ENCODE data around the gene EWSR1.

EWSR1 gene

DNA sequence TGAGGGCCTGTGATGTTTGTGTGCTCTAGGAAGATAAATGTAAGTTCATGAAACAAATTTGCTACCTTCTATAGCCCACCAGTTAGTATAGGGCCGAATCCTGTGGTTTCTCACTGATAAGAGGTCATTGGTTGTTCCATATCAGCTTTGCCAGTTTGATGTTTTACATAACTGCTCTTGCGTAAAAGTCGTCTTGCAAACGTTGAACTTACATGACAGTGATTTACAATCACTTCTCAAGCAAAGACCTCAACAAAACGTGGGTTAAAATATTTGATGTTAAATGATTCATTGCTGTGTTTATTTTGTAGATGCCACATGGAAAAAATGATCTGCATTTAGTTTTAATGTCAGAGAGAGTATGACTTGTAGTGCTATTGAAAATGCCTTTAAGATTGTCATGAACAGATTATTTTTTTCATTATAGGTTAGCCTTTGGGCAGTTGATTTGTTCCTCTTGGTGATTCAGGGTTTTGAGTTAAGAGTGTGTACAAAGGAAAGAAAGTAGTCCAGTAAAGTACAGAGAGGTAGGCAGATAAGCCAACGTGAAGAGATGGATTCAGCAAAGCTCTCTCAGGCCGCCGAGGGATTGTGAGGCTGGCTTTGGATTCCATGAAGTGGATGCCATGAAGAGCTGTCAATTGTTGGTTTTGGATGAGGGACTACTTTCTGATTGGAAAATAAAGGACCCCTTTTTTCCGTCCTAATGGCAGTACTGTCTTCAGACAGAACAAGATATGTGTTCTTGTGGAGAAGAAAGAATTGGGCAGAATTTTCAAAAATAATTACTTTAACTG is 2.6 kb downstream of the EWSR1 start:
- DNase-seq: peak; percentile 18 to 48

DNA sequence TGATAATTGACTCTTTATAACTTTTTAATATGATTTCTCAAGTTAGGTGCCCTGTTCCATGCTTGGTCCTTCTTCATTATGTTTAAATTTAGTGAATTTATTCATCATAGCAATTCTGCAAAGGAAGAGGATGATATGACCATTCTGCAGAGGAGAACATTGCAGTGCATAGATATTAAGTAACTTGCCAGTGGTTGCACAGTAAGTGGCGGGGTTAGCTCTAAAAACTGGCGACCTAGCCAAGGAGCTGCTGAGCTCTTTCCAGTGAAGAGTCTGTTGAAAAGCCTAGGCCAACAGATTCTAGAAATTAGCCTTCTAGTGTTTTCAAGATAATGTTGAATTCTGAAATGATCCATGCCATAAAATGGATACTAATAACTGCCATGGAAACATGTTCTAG is 4.6 kb downstream of the EWSR1 start:
- DNase-seq: no peak

DNA sequence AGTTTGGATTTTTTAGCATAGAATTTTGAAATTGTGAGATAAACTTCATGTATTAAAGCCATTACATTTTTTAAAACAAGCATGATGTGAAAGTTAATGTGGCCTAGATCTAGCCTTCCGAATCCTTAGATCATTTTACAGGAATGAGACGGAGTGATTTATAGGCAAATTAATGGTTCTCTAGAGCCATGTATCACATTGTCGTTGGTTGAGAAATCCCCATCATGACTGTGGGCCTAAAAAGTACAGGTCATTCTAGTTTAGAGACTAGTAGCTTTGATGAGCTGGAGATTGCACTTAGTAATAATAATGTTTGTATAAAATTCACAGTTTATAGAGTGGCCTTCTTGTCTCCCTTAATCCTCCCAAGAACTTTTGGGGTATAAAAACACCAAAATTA is 7.1 kb downstream of the EWSR1 start:
- no peak for DNase-seq

DNA sequence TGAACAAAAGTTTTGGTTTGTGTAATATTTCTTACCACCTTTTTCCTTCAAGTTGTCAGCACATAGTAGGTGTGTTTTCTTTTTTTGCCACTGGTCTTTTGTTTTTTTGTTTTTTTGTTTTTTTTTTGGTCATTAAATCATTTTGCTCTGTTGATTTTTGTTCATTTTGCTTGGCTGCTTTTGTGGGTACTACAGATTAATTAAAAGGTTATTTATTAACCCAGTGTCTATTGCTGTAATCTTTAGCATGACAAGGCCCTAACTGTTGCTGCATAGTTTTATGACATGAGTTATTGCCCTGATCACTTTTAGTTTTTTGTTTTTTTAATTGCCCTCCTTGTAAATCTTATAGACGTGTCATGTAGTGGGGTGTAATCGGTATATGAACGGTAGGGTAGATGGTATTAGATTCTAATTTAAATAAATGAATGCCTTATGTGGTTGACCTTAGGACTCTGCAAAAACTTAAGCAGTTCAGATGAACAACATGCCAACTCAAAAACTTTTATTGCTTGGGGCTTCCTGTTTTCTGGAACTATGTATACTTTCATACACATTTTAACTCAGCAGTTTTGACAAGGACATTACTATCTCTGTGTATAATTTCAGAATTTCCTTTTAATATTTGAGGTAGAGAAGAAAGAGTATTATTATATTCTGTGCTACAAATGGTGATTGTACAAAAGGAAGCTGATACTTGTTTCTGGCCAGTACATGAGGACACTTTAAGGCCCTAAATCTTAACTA is 7.9 kb downstream of the EWSR1 start:
- no peak for DNase-seq

DNA sequence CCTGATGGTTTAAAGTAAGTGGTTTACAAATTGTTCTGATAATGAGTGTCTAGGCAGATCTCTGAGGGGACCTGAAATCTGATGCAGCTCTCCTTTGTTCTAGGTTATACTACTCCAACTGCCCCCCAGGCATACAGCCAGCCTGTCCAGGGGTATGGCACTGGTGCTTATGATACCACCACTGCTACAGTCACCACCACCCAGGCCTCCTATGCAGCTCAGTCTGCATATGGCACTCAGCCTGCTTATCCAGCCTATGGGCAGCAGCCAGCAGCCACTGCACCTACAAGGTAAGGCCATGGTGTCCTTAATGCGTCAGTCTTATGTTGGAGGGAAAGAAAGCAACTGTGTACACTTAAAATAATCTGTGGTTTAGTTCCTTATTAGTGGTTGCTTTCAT is 9.9 kb downstream of the EWSR1 start:
- no peak for DNase-seq

DNA sequence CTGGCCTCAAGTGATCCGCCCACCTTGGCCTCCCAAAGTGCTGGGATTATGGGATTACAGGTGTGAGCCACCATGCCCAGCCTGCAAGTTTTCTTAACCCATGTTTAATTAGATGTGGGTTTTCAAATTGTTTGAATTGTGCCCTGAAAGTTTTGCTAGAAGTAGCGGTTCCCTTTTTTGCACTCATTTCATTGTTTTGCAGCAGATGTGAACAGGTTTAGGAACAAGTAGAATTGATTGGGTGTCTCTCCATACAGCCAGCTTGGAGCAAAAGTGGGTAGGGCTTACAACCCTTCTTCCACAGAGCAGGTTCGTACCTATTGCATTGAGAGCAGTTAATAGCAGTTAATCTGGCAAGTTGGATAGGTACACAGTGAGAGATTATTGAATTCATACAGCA is 16.1 kb downstream of the EWSR1 start:
- DNase-seq: no peak

DNA sequence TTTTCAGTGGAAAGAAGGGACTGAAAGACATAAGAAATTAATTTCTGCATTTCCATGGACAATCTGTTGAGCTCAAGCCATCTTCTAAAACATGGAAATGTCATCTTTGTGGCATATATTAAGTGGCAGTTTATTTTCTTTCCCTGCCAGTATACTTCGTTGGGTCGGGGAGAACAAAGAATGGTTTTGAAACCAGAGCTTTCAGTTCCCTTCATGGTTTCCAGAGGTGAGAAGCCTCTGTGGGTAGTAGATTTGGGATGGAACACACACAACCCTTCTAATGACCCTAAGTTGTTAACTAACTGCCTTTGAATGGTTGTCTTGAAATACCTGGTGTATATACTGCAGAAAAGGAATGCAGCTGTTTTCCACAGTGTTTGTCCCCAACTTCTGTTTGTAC is 20.8 kb downstream of the EWSR1 start:
- no peak for DNase-seq

DNA sequence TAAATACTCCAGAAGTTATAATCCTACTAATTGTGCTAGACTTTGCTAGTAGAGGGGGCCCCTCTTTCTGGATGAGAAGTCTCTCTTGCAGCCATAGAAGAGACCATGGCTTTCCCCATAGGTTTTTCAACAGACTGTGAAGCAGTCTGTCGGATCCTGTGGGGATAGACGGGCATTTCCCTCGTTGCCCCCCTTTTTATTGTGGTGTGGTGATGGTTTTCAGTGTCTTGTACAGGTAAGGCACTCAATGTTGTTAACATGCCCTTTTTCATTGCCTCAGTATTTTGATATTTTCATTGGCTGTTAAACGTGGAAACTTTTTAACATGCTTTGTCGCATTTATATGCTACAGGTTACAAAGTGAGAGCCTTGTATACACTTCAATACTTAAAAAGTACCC is 22.0 kb downstream of the EWSR1 start:
- no peak for DNase-seq

DNA sequence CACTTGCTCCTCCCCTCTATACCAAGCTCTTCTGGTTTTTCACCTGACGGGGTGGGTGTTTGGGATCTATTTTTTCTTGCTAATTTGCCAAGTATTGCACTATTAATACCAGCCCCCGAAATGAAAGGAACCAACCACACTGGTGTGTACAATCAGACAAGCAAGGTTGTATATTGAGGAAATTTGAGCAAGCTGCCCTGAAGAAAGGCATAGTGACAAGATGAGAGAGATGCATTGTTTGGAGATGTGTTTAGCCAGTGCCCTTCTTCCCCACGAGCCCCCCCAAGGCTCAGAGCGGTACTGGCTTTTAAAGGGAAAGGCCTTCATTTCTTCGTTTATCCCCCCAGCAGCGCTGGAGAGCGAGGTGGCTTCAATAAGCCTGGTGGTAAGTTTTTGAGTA is 23.1 kb downstream of the EWSR1 start:
- DNase-seq: no peak

DNA sequence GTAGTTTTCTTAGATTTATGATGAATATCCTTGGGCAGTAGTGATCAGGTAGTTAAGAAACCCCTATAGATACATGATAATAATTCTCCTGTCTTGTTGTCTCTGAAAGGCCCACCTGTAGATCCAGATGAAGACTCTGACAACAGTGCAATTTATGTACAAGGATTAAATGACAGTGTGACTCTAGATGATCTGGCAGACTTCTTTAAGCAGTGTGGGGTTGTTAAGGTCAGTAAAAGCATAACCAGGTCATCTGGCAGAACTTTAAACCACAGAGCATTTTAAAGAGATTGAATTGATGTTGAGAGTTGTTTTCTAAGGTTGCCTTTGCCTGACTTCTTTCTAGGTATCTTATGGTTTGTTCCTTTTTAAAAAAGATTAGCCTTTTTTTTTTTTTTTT is 24.3 kb downstream of the EWSR1 start:
- DNase-seq: no peak

DNA sequence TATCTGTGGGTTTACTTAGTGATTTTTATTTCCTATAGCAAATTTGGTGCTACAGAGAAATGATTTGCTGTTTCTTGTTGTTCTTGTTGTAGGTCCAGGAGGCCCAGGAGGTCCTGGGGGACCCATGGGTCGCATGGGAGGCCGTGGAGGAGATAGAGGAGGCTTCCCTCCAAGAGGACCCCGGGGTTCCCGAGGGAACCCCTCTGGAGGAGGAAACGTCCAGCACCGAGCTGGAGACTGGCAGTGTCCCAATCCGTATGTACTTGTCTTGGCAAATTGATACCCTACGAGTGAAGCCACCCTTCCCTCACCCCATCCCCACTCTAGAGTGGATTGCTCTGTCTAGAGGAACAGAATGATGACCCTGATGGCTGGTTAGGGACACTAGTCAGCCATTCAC is 30.6 kb downstream of the EWSR1 start:
- DNase-seq: no peak

DNA sequence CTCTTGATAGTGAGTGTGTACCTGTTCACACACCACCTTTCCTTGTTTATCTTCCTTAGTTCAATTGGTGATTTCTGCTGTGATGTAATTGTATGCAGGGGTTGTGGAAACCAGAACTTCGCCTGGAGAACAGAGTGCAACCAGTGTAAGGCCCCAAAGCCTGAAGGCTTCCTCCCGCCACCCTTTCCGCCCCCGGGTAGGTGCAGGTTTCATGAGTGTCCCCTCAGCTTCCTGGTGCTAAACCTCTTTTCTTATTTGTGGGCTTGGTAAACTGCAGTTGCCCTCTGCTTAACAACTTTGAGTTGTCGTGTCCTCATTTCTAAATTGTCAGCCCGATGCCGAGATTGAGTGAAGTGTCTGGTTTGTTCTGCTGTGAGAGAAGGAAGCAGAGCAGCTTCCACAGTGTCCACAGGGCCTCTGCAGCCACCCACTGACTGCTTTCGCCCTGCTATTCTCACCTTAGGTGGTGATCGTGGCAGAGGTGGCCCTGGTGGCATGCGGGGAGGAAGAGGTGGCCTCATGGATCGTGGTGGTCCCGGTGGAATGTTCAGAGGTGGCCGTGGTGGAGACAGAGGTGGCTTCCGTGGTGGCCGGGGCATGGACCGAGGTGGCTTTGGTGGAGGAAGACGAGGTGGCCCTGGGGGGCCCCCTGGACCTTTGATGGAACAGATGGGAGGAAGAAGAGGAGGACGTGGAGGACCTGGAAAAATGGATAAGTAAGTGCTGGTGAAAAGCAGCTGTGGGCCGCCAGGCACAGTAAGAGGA is 31.2 kb downstream of the EWSR1 start:
- no peak for DNase-seq

DNA sequence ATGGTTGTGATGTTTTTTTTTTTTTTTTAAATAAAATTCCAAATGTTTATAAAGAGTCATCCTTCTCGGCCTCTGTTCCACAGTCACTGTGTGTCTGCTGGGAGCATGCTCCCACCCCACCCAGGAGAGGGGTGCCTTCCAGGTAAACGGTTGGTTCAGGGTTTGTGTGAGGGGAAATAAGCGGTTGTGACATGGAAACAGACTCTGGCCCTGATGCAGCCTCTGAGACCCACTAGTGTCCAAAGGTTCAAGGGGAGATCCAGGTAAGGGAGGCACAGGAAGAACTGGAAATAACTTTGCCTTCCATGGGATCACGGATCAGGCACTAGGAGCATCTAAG is 32.4 kb downstream of the EWSR1 start:
- DNase-seq: no peak

DNA sequence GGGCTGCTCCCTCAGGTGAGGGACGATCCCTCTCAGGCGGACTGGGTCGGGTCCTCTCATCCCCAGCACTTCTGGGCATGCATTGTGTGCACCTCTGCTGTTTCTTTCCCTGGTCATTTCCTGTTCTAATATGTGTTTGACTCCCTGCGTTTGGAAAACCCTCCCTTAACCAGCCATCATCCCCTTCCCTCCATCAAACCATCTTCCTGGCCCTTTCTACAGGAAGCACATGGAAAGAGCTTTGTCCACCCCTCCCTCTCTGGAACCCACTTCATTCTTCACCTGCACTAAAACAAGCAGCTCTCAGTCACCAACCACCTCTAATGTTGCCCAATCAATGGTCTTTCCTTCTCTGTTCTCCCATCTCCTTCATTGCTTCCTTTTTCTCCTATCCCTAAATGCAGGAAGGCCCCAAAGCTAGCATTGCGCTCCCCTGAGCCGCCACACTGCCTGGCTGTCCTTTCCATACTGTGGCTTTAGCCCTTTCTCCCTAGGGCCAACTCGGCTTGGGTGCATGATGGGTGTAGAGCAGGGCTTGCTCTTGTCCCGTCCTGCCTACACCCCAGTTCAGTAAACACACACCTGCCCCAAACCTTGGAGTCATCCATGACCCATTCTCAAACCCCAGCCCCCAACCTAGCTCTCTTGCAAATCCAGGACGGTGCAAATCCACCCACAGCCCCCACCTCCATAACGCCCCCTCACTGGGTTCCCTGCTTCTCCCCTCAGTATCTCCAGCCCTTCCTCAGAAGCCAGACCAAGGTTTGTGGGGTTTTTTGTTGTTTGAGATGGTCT is 32.9 kb downstream of the EWSR1 start:
- DNase-seq: no peak

DNA sequence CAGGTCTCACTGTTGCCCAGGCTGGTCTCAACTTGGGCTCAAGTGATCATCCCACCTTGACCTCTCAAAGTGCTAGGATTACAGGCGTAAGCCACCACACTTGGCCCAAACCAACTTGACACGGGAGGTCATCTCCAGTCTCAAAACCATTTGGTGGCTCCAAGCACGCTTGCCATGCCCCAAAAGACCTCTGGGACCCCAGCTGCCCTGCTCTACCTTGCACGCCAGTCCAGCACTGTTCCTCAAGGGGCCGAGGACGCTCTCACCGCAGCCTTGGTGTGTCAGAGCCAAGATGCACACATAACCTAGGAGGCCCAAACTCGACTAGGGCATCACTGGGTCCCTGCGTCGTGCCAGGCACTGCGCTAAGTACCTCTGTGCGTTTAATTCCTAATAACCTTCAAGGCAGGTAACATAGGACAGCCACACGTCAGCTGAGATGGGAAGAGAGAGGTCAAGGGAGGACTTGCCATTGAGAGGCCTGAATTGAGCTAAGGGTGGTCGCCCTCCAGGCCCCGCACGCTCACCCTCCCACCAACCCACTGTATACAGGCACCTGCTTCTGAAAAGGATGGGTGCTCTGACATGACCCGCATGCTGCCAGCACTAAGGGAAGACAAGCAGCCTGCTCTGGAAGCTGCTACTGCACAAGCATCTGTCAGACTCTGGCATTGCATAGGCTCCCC is 33.8 kb downstream of the EWSR1 start:
- no peak for DNase-seq

DNA sequence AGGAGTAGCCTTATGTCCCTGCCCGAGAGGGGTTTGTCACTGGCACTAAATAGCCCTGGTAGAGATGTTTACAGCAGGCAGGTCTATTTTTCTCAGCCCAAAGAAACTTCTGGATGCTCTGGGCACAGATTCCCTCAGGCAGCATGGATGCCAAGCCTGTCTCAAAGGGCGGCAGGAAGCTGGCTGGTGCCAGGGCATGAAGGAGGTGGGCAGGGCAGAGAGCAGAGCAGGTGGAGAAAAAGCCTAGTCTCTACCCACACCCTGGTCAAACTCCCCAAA is 34.3 kb downstream of the EWSR1 start:
- no peak for DNase-seq

DNA sequence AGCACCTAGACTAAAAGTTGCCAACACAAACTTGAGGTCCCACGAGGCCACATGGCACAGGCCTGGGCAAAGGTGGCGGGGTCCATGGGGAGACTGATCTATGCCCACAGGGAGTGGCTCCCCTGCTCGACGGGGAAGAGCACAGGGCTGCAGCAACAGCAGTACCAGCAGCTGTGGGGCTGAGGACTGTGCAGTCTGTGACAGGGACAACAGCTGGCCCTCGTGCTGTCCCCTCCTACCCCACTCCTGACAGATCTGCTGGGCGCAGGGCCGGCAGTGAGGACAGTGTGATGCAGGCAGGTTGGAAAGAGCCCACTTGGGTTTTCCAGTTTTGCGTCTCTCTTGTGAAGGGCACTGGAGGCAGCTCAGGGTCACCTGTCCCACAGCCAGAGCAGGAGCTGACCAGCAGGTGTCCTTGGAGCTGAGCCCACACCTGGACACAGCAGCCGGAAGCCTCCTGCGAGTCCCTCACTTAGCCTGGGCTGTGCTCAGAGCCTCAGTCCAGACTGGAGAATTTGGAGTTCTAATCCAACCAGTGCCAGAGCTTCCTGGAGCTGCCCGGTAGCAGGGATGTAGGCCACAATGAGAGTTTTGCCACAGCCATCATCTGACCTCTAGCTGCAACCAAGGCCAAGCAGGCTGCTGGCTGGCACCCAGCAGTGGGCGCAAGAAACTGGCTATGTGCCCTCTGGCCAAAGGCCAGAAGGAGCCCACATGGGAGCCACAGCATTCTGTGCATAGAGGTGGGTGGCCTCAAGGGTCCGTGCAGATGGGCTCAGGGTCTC is 34.8 kb downstream of the EWSR1 start:
- no peak for DNase-seq

DNA sequence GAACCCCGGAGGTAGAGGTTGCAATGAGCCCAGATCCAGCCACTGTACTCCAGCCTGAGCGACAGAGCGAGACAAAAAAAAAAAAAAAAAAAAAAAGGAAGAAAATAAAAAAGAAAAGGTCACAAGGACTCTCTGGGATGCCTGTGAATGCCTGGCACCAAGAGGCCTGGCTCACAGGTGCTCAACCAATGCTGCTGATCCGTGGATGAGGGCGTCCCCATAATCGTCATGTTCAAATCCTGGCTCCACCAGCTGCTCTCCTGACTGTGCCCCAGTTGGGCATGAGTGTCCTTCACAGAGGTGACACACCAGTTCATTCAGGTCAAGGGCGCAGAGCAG is 37.7 kb downstream of the EWSR1 start:
- DNase-seq: no peak

DNA sequence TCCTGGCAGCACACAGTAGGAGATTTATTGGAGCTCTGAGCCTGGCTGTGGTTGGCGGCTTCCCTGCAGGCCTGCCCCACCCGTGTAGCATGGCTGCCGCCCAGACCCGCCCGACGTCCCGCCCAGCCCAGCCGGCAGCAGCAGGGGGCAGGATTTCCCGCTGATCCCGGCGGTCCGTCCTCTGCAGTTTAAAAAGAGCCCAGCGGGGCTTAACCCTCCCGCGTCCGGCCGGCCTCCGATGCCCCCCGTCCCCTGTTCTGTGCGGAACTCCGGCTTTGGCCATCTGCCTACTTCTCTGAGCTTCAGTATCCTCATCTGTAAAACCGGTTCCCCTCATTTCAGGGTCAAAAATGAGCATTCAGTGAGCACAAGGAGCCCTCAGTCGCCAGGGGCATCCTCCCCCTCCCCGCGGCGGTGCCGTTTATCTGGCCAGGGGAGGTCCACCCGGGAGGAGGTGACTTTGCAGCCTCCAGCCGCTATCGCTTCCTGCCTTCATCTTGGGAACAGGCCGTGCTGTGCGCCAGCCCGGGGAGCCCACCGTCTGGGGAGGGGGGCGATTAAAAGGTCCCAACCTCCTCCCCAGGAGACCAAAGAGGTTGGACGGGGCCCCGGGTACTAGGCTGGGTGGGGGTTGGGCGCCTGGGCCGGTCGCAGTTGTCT is 38.2 kb downstream of the EWSR1 start, which contains the start of gene GAS2L1:
Gene GAS2L1 (plus strand): TSS at position 476 of the 660 bp plus-strand sequence. CDS start 1,456 bp downstream, outside the sequence.
- DNase-seq: peak; percentile 62 to 69

DNA sequence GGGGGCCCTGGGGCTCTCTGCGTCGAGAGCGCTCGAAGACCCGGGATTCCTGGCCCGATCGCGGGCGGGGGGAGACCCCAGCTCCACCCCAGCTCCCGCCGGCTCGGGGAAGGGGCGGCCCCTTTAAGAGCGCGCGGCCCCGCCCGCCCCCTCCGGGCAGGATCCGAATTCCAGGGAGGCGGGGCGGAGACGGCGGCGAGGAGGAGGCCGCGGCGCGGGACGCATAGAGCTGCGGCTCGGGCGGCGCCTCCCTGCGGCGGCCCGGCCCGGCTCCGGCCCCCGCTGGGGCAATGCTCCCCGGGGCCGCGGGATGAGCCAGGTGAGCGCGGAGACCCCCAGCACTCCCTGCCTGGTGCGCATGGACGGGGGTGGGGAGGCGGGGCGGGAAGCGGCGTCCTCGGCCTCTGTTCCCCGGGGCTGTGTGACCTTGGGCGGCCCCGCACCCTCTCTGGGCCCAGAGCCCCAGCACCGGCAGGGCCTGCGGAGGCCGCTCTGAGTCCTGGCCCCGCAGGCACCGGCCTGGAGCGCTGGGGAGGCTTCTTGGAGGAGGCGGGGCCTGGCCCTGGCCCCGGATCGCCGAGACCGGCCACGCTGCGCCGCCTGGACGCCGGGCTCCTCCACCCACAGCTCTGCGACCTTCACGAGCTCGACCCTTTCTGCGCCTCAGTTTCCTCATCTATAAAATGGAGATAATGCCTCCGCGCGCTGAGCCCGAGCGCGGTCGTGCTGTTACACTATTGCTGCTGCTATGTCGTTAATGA is 38.9 kb downstream of the EWSR1 start:
- peak; percentile 62 to 73 for DNase-seq

Measured in inflammatory macrophage treated with lipopolysaccharide for 1 hour (primary cell).